ENCODE measurements around the gene SULT6B1.

Gene SULT6B1

DNA sequence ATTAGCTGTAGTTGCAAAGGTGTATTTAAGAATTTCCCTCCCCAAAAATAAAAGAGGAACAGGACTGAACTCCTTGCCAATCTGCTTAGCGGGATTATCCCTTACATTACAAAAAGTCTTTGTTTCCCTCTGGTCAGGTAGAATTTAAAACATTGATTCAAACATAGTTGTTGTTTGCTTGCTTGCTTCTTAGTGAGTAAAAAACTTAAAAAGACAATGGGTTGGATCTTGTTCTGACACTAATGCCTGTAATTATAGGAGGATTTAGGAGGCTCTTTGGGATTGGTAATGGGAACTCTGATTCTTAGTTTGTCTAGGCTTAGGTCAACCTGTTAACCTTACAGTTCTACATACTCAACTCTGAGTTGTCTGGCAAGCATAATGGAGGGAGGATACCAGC, 4.1 kb upstream of the SULT6B1 start:
- TF ChIP-seq, protein P1, sequence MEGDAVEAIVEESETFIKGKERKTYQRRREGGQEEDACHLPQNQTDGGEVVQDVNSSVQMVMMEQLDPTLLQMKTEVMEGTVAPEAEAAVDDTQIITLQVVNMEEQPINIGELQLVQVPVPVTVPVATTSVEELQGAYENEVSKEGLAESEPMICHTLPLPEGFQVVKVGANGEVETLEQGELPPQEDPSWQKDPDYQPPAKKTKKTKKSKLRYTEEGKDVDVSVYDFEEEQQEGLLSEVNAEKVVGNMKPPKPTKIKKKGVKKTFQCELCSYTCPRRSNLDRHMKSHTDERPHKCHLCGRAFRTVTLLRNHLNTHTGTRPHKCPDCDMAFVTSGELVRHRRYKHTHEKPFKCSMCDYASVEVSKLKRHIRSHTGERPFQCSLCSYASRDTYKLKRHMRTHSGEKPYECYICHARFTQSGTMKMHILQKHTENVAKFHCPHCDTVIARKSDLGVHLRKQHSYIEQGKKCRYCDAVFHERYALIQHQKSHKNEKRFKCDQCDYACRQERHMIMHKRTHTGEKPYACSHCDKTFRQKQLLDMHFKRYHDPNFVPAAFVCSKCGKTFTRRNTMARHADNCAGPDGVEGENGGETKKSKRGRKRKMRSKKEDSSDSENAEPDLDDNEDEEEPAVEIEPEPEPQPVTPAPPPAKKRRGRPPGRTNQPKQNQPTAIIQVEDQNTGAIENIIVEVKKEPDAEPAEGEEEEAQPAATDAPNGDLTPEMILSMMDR (IDR thresholded peaks at IDR 0.05; ENCODE audit: low read depth, low read length, missing control alignments) = no peak
- H3K4me3 ChIP-seq (replicated peaks; ENCODE audit: low read depth, low read length) = no peak overlapping the region
- no peak for DNase-seq (ENCODE audit: extremely low read depth, low read depth)

DNA sequence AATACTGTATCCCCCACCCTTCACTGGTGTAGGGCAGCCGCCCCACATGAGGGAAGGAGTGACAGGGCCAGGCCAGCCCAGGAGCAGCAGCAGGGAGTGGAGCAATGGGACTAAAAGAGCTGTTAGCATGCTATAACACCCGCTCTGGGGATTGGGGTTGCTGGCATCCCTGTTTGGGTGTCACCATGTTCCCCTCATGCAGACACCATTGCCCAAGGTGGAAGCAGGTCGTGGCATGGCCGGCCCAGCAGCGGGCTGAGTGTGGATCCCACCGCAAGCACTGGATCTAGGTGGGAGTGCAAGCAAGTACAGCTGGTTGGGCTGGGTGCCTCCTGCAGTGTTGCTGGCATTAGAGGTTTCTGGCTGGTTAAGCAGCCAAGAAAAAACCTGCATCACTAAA, 3.3 kb upstream of the SULT6B1 start:
- TF ChIP-seq, protein P1 (IDR thresholded peaks at IDR 0.05; ENCODE audit: low read depth, low read length, missing control alignments) = no peak

DNA sequence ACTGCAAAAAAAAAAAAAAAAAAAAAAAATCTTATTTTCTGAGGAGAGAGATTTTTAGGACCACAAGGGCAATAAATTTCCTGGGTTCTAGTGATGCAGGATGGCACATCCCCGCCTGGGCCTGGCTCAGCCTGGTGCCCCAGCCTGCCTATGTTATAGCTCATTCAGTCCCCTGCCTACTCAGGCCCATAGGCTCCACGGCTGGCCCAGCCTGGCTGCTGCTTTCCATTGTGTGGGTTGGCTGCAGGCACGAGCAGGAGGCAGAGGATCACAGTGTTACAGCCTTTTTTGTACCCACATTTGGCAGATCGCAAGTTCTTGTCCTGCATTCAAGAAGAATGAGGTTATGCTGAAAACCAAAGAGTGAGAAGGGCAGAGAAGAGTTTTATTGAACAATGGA, 2.8 kb upstream of the SULT6B1 start:
- H3K4me3 ChIP-seq (replicated peaks; ENCODE audit: low read depth, low read length) = no peak overlapping the region
- DNase-seq (ENCODE audit: extremely low read depth, low read depth) = no peak
- TF ChIP-seq, protein P1 (IDR thresholded peaks at IDR 0.05; ENCODE audit: low read depth, low read length, missing control alignments) = no peak

More for the DNA sequence above, 3.3 kb upstream of the SULT6B1 start:
- H3K4me3 ChIP-seq (replicated peaks; ENCODE audit: low read depth, low read length) = no peak overlapping the region
- DNase-seq (ENCODE audit: extremely low read depth, low read depth) = no peak

DNA sequence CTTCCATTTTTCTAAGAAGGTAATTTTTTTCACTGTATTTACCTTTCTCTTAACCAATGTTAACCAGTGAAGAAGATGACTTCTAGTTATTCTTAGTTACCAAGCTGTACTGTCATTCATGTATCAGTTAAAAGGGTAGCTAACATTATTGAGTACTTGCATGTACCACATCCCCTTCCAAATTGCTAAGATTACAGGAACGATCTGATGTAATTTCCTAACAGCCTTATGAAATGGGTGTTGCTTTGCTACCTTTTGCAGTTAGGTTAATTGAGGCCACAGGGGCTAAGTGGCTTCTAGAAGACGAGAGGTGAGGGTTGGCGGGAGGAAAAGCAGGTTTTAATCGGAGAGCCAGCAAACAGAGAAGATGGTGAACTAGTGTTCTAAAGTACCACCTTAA, 1.8 kb upstream of the SULT6B1 start:
- TF ChIP-seq, protein P1 (IDR thresholded peaks at IDR 0.05; ENCODE audit: low read depth, low read length, missing control alignments) = no peak
- H3K4me3 ChIP-seq (replicated peaks; ENCODE audit: low read depth, low read length) = no peak overlapping the region
- no peak for DNase-seq (ENCODE audit: extremely low read depth, low read depth)

DNA sequence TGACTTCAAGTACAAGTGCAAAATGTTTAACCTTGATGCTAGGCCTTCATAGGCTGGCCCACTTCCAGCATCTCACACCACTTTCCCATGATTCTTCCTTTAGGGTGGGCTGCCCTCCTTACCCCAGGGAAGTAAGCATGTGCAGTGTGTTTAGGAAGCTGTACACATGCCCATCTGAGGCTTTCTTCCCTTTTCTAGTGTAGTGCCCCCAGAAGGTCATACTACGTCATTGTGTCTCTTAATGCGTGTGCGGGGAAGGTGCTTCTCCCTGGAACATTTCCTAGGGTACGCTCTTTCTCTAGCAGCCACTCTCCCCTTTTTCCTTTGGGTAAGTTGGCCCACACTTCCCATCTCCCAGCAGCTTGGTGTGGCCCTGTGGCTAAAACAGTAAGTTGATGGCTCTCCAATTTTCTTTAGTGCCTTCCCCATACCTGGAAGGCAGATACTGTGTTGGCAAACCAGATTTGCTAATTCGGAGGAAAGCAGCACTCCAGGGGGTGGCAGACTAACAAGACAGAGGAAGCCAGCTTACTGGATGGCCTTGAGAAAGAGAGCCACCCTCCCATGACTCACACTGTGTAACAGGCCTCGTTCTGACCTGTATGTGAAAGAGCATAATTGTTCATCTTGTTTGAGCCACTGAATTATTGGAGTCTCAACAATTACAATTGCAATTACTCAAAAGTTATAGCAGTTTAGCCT, 1.1 kb upstream of the SULT6B1 start:
- no peak overlapping the region for H3K4me3 ChIP-seq (replicated peaks; ENCODE audit: low read depth, low read length)
- TF ChIP-seq, protein P1 (IDR thresholded peaks at IDR 0.05; ENCODE audit: low read depth, low read length, missing control alignments) = no peak
- peak; percentile 29 for DNase-seq (ENCODE audit: extremely low read depth, low read depth)

DNA sequence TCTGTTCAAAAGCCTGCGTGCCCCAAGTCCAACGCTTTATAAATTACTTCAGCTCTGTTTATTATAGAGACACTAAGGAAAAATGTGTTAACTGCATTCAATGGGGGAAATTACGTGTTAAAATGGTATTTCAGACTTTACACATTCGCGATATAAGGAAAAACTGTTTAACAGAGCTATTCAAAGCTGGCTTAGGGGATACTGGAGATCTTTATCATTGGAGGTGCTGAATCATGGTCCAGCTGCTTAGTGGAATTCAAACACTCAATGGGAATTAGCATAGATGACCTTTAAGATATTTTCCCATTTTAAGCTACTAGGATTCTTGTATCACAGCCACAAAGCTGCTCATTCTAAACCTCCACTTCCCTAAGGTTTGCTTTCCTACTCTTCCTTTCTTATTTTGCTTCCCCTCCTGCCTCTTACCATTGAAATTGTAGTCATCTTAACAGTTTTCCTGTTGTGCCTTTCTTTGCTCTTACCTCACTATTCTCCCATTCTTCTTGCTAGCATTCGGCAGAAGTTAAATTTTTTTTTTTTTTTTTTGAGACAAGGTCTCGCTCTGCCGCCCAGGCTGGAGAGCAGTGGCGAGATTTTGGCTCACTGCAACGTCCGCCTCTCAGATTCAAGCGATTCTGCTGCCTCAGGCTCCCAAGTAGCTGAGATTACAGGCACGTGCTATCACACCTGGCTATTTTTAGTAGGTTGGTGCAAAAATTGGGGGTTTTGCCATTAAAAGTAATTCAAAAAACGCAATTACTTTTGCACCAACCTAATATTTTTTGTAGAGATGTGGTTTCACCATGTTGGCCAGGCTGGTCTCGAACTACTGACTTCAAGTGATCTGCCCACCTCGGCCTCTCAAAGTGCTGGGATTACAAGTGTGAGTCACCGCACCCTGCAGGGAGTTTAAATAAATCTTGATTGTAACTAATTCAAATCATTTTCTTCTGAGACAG, 6.5 kb downstream of the SULT6B1 start:
- DNase-seq (ENCODE audit: extremely low read depth, low read depth) = no peak
- no peak overlapping the region for H3K4me3 ChIP-seq (replicated peaks; ENCODE audit: low read depth, low read length)
- TF ChIP-seq, protein P1 (IDR thresholded peaks at IDR 0.05; ENCODE audit: low read depth, low read length, missing control alignments) = no peak
